GM21360 (cell line): ENCODE data around the gene METTL6.
"Not testable (repeated sequence)": the region's sequence is repeated elsewhere in the genome, so short reads cannot be mapped to it uniquely, and the experiment has no call there.

ENCODE experiments used
- ATAC-seq: cut with Tn5 transposase; IDR thresholded peaks from one replicate; pipeline ENCODE4 v1.9.1; 2021; ENCODE audit warnings: mild to moderate bottlenecking, moderate library complexity; ENCODE audit not compliant: unreplicated experiment

METTL6 gene

DNA sequence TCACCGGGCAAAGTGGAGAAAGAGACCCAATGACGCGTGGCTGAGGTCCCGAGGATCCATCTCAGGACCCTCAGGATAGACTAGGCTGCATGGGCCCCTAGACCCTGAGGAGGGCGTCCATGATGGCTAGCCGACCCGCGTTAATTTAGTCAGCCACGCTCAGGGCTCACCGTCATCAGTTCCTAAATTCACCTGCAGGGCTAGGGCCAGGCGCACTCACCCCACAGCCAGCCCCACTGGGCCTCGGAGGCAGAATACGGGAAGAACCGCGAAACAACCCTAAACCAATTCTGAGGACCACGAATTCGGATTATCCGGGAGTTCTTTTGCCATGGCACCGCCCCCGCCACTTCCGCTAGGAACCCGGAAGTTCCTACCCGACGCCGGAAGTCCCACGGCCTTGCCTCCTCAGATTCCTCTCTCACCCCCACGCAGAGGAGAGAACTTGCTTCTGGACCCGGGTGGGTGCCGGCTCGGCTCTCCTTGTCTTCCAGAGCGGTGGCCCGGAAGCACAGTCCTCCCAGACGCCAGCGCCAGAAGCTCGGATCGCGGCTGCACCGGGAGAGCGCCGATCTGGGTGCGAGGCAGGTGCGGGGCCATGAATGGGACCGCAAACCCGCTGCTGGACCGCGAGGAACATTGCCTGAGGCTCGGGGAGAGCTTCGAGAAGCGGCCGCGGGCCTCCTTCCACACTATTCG lies at the start of gene METTL6, which contains the start of gene EAF1:
Gene METTL6 (minus strand): TSS at position 363 of the 699 bp plus-strand sequence. CDS start 1,033 bp downstream, outside the sequence.
Gene EAF1 (plus strand): TSS at position 417 of the 699 bp plus-strand sequence. CDS start 182 bp downstream, at position 599.
- peak; percentile 81 for ATAC-seq

- no peak for ATAC-seq
Observed at GRCh38 chr3:15476378-15476777, 49.0 kb upstream of the METTL6 start.

- ATAC-seq, result no peak
Observed at GRCh38 chr3:15475161-15475560, 47.8 kb upstream of the METTL6 start.

DNA sequence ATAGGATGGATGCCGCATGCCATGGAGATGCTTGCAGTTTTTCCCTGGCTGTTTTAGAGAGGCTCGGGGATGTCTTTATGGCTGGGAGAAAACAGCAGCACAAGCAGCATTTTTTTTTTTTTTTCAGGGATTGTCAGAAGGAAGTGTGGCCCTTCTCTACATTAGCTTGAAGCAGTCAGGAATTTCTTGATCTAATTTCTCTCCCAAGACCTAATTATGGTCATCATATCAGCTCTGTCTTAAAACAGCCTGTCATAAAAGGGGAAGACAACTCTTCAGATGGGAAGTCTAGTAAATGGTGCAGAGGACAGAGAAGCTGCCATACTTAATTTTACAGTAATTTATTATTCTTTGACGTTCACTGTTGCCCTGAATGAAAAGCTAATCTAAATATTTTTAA lies 44.5 kb upstream of the METTL6 start:
- no peak for ATAC-seq

DNA sequence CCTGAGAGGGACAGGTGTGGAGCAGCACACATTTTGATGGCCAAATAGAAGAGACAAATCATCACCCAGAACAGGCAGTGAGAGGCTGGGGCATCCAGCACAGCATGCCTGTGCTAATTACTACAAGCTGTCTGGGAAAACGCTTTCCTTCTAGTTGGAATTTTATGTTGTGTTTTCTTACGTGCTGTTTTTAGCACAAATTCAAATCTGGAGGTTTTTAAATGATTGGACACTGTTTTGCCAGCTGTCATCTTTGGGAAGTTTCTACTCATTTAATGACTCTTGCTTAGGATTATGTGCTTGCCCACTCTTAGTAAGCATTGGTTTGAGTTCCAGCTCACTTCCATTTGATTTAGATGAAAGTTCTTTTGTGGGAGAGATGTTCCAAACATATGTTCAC lies 43.5 kb upstream of the METTL6 start:
- no peak for ATAC-seq

DNA sequence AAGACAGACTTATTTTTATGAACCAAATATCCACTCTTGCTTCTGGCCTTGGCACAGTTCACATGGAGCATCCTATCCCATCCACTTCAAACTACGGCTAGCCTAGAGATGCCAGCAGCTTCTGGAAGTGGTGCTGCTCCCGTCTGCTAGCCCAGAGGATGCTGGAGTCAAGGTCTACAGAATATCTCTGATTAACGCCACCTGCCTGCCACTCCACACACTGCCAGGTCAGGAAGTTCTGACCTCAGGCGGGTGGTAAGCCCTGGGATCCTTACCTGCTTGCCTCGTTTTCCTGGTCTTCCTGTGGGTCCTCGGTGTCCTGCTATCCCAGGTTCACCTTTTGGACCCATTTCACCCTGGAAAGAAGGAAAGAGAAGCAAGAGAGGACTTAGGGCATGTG lies 42.9 kb upstream of the METTL6 start:
- ATAC-seq, result no peak

DNA sequence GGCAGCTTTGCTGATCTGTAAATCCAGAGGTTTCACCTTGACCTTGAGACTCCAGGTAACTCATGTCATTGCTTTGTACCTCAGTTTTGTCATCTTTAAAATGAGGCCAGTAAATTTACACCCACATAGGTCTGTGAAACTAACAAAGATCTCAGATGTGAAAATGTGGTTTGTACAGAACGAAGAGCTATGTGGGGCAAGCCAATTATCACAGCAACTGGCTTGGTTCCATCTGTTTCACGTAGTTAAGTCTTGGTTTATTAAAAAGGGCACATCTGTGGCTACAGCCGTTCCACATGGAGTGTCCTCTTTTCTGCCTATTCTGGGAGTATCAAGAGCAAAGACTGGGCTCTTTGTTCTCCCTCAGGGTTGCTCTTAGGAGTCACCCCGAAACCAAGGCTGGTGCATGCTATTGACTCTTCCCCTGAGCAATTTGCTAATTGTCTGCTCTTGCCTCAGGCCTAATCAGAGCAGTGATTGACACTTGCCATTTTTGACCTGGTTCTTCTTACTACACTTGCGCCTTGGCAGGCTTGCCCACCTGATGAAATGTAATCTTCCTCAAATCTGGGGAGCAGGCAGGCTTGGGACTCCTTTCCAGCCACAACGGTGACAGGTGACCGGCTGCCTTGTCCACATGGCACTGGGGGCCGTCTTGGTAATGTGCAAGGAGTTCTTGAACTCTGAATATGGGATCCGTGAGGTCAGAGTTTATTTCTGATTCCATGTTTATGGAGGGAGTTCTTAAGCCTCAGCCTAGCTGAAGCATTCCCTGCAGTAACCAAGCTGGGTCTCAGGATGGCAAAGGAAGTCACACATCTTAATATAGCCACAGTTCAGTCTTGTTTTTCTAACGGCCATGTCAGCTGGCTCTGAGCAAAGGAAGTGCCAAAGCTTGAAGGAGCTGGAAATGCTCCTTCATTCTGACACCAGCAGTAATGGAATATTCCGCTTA lies 40.2 kb upstream of the METTL6 start:
- ATAC-seq, result no peak

DNA sequence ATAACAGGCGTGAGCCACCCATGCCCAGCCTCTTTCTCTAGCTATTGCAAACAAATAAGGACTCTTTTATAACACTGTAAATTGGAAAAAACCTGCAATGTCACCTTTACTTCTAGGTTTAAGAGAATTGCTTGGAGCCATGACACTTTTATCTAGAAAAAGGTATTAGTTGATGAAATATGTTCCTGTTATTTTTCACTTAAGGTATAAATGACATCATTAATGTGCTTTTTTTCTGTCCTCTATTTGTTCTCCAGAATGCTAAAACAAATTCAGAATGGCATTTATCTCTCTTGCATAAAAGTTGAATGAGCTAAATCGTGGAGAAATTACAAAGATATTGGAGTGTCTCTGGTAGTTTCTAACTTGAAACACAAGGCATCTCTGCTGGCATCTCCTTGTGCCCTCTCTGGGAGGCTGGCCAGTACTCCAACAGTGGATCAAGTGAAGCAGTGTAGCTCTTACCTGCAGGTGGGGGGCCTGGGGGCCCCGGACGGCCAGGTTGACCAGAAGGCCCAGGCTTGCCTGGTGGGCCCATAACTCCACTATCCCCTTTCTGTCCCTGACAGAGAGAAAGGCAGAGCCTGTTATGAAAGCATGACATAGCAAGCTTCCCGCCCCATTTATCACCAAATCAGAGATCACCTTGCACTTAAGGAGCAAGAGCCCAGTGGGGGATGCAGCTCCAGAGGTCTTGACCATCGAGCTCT lies 38.7 kb upstream of the METTL6 start:
- ATAC-seq, result no peak

DNA sequence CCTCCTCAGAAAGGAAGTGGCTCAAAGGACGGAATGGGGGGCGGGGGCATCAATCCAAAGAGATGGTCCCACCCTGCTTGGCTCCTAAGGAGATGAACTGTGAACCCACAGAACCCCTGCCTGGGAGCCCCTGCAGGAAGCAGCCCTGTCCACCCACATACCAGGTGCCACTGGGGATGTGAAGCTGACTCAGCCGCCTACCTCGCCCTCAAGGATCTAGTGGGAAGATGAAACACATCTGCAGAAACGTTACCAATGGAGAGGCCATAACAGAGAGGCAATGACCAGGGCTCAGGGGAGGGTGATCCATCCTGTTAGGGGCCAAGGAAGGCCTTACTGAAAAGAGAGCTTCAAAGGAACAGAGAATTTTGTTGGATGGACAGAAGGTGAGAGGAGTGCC lies 35.1 kb upstream of the METTL6 start:
- ATAC-seq, result no peak

DNA sequence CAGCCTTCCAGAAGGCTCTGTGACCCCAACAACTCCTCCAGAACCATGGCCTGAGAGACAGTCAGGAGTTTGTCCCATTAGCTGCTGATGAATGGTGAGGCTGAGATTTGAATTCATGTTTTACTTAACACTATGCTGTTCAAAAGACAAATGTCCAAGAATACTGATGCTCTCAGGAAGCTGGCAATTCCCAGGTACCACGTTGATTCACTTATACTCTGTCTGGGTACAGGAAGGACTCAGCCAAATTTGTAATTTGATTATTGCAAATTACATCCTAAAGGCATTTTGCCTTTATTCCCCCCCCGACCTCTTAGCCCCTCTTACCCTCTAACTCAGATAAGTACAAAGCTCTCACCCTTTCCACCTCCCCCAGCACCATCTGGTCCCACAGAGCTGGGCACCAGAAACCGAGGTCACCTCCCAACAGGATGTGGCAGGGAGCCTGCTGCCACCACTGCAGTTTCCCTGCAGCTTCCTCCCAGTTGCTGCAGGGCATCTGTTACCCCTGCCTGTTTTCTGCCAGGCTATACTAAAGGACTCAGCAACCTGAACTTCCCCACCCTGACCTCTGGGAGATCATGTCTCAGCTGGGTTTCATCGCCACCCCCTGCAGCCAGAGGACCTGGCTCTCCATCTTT lies 33.7 kb upstream of the METTL6 start:
- no peak for ATAC-seq

GRCh38 chr3:15458212-15458780 lies 31.0 kb upstream of the METTL6 start:
- no peak for ATAC-seq

- not testable (repeated sequence) for ATAC-seq
Observed at GRCh38 chr3:15456915-15457314, 29.6 kb upstream of the METTL6 start.

DNA sequence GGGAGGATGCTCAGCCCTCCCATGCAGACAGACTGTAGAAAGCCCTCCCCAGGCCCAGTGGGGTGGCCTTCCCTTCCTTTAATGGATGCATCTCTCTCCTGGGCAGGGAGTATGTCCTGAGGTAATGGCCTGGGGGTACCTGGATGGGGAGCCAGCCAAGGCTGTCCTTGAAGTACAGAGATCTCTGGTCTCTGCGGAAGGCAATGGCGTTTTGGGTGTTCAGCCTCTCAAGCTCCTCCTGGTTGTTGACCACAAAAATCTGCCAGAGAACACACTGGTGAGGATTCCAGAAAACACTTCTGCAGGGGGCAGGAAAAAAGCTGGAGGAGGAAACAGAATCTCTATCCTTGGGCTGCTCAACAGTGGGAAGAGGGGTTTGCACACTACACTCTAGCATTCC lies 29.0 kb upstream of the METTL6 start:
- ATAC-seq, result no peak

- ATAC-seq, result no peak
Observed at GRCh38 chr3:15455756-15456155, 28.4 kb upstream of the METTL6 start.

GRCh38 chr3:15454965-15455364 lies 27.6 kb upstream of the METTL6 start:
- ATAC-seq, result no peak

- ATAC-seq, result no peak
Observed at GRCh38 chr3:15453991-15454625, 26.8 kb upstream of the METTL6 start.

DNA sequence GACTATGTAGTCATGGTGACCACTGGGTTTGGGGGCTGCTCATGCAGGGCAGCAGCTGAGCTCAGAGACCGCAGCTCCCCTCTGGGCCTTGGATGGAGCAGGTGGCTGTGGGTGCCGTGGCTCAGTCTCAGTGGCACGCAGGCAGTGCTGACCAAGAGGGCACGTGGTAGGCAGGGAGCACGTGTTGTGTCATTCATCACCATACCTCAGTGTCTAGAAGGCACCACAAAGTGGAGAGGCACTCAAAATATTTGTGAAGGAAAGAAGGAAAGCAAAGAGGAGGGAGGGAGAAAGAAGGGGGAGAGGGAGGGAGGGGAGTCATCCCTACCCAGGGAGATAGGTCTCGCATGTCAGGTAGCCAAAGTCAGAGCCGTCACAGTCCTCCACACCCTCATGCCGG lies 26.2 kb upstream of the METTL6 start:
- no peak for ATAC-seq

- no peak for ATAC-seq
Observed at GRCh38 chr3:15452961-15453360, 25.6 kb upstream of the METTL6 start.

DNA sequence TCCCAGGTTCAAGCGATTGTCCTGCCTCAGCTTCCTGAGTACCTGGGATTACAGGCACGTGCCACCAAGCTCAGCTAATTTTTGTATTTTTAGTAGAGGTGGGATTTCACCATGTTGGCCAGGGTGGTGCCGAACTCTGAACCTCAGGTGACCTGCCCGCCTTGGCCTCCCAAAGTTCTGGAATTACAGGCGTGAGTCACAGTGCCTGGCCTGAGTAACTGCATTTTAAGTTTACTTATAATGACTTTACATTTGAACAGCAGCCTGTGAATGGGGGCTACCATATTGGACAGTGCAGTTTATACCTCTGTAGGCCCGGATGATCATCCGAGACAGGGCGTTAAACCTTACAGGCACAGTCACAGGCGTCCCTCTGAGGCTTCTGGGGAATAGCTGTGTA lies 24.8 kb upstream of the METTL6 start:
- ATAC-seq, result no peak
